IMR-90 (cell line): ENCODE data around the gene AXIN2. TPM values are rescaled to one million over a fixed set of nuclear protein-coding genes. Genes with fewer than 3 reads are reported as not detected.

Source experiments
- ATAC-seq: fragments of 200-7000 bp; cut with Tn5 transposase; 2 replicates; pipeline ENCODE4 v1.9.1; 2020; ENCODE audit warnings: low read depth, mild to moderate bottlenecking, moderate library complexity
- BruUV-seq: library from RNA; stranded (reverse); fragments of 400-500 nt; replicated peaks from 2 replicates; lab custom pipeline; 2021; lab: Mats Ljungman, UMichigan
- CTCF ChIA-PET: fragments of 300-600 bp; formaldehyde crosslinking; extraction: SDS; loops from one replicate; lab custom pipeline; 2021; ENCODE audit warnings: antibody characterized with exemption; lab: Yijun Ruan, JAX
- POLR2A ChIA-PET: fragments of 300-600 bp; sonication (Branson Sonifier 250); formaldehyde crosslinking; loops from one replicate; lab custom pipeline; 2022; ENCODE audit warnings: antibody characterized with exemption; ENCODE audit not compliant: unreplicated experiment; lab: Charles Lee
- DNase-seq: peaks from one replicate; pipeline ENCODE4 v3.0.0; 2013
- H2AFZ ChIP-seq: replicated peaks from 2 replicates; pipeline ENCODE3; 2013; ENCODE audit warnings: low read length, mild to moderate bottlenecking; ENCODE audit not compliant: poor library complexity
- H2AK5ac ChIP-seq: 2 replicates; pipeline ENCODE4 v1.6.1; 2013; ENCODE audit warnings: low read depth, low read length, inconsistent platforms
- H2AK9ac ChIP-seq: replicated peaks from 2 replicates; pipeline ENCODE3; 2013; ENCODE audit warnings: mild to moderate bottlenecking, low read depth, low read length, moderate library complexity; ENCODE audit not compliant: poor library complexity
- H2BK120ac ChIP-seq: 2 replicates; pipeline ENCODE4 v1.6.1; 2013; ENCODE audit warnings: low read depth, low read length, inconsistent platforms
- H2BK15ac ChIP-seq: 3 replicates; pipeline ENCODE4 v1.6.1; 2013; ENCODE audit warnings: low read depth, low read length, inconsistent platforms
- H2BK20ac ChIP-seq: 2 replicates; pipeline ENCODE4 v1.6.1; 2013; ENCODE audit warnings: low read depth, mild to moderate bottlenecking, inconsistent platforms, low read length, moderate library complexity
- H2BK5ac ChIP-seq: 2 replicates; pipeline ENCODE4 v1.6.1; 2013; ENCODE audit warnings: mild to moderate bottlenecking, low read depth, low read length, inconsistent platforms; ENCODE audit not compliant: poor library complexity, severe bottlenecking
- H3K14ac ChIP-seq: replicated peaks from 2 replicates; pipeline ENCODE4 v1.6.1; 2013; ENCODE audit warnings: low read depth, low read length, inconsistent platforms
- H3K18ac ChIP-seq: 2 replicates; pipeline ENCODE4 v1.6.1; 2013; ENCODE audit warnings: low read depth, low read length, control low read depth
- H3K23ac ChIP-seq: 2 replicates; pipeline ENCODE4 v1.6.1; 2013; ENCODE audit warnings: low read depth, low read length, inconsistent platforms
- H3K27ac ChIP-seq: 2 replicates; pipeline ENCODE4 v1.5.1; 2013; ENCODE audit warnings: mild to moderate bottlenecking, control low read depth, low read length; ENCODE audit not compliant: insufficient read depth
- H3K27me3 ChIP-seq: 2 replicates; pipeline ENCODE4 v1.6.1; 2013; ENCODE audit warnings: low read length; ENCODE audit not compliant: control insufficient read depth, insufficient read depth
- H3K36me3 ChIP-seq: 2 replicates; pipeline ENCODE4 v1.6.1; 2013; ENCODE audit warnings: low read length, mixed read lengths; ENCODE audit not compliant: control insufficient read depth, insufficient read depth
- H3K4ac ChIP-seq: 2 replicates; pipeline ENCODE4 v1.6.1; 2013; ENCODE audit warnings: low read depth, low read length, inconsistent platforms
- H3K4me1 ChIP-seq: 2 replicates; pipeline ENCODE4 v1.6.1; 2013; ENCODE audit warnings: low read length, mixed read lengths; ENCODE audit not compliant: control insufficient read depth, insufficient read depth
- H3K4me2 ChIP-seq: 2 replicates; pipeline ENCODE4 v1.6.1; 2013; ENCODE audit warnings: low read depth, mild to moderate bottlenecking, control low read depth, low read length, moderate library complexity
- H3K4me3 ChIP-seq: 2 replicates; pipeline ENCODE4 v1.5.1; 2013; ENCODE audit warnings: low read depth, mild to moderate bottlenecking, control low read depth, low read length, moderate library complexity; ENCODE audit not compliant: insufficient read depth
- H3K56ac ChIP-seq: 2 replicates; pipeline ENCODE4 v1.6.1; 2013; ENCODE audit warnings: low read length, inconsistent platforms; ENCODE audit not compliant: insufficient read depth; ENCODE audit errors: extremely low read depth
- H3K79me1 ChIP-seq, 2 experiments: 2 replicates each; pipeline ENCODE4 v1.6.1; 2013; ENCODE audit warnings: low read length in 2 of 2, inconsistent platforms in 1 of 2, low read depth in 1 of 2
- H3K9ac ChIP-seq: 2 replicates; pipeline ENCODE4 v1.6.1; 2013; ENCODE audit warnings: low read depth, low read length, control low read depth
- H3K9me1 ChIP-seq: 2 replicates; pipeline ENCODE4 v1.6.1; 2013; ENCODE audit warnings: low read length, inconsistent platforms; ENCODE audit not compliant: insufficient read depth
- H3K9me3 ChIP-seq: 2 replicates; pipeline ENCODE4 v1.6.1; 2013; ENCODE audit warnings: low read length; ENCODE audit not compliant: control insufficient read depth, insufficient read depth
- H4K20me1 ChIP-seq: 2 replicates; pipeline ENCODE4 v1.6.1; 2013; ENCODE audit warnings: low read length, inconsistent platforms; ENCODE audit not compliant: insufficient read depth
- H4K5ac ChIP-seq: 2 replicates; pipeline ENCODE4 v1.6.1; 2013; ENCODE audit warnings: mild to moderate bottlenecking, low read depth, low read length, control low read depth
- H4K8ac ChIP-seq, 2 experiments: 2 replicates each; pipeline ENCODE4 v1.6.1; 2013; ENCODE audit warnings: low read depth in 2 of 2, low read length in 2 of 2, control low read depth in 1 of 2, inconsistent platforms in 1 of 2
- H4K91ac ChIP-seq: 2 replicates; pipeline ENCODE4 v1.6.1; 2013; ENCODE audit warnings: low read depth, low read length, inconsistent platforms; ENCODE audit not compliant: insufficient read depth
- BHLHE40 ChIP-seq: fragments of 150-350 bp; IDR thresholded peaks from 2 replicates; pipeline ENCODE4 v1.6.1; 2016; ENCODE audit warnings: mild to moderate bottlenecking, low read depth, low read length
- CEBPB ChIP-seq: IDR thresholded peaks from 2 replicates; pipeline ENCODE4 v1.6.1; 2012; ENCODE audit warnings: low read depth, low read length, improper control_type of control experiment
- CHD1 ChIP-seq: IDR thresholded peaks from 2 replicates; pipeline ENCODE4 v1.6.1; 2012; ENCODE audit warnings: low read depth, low read length, improper control_type of control experiment
- FOS ChIP-seq: fragments of 150-350 bp; IDR thresholded peaks from 2 replicates; pipeline ENCODE4 v1.6.1; 2016; ENCODE audit warnings: low read depth, low read length
- MAFK ChIP-seq: IDR thresholded peaks from 2 replicates; pipeline ENCODE4 v1.6.1; 2012; ENCODE audit warnings: low read depth, low read length, improper control_type of control experiment
- MAZ ChIP-seq: IDR thresholded peaks from 2 replicates; pipeline ENCODE4 v1.6.1; 2012; ENCODE audit warnings: low read depth, mild to moderate bottlenecking, low read length, improper control_type of control experiment, moderate library complexity, borderline replicate concordance
- MXI1 ChIP-seq: IDR thresholded peaks from 2 replicates; pipeline ENCODE4 v1.6.1; 2012; ENCODE audit warnings: low read depth, mild to moderate bottlenecking, low read length, moderate library complexity, borderline replicate concordance
- NFE2L2 ChIP-seq: fragments of 150-350 bp; IDR thresholded peaks from 2 replicates; pipeline ENCODE4 v1.6.1; 2016; ENCODE audit warnings: low read depth, mild to moderate bottlenecking, low read length
- POLR2A ChIP-seq: IDR thresholded peaks from 2 replicates; pipeline ENCODE4 v1.6.1; 2012; ENCODE audit warnings: mild to moderate bottlenecking, low read depth, low read length
- RCOR1 ChIP-seq: IDR thresholded peaks from 2 replicates; pipeline ENCODE4 v1.6.1; 2012; ENCODE audit warnings: mild to moderate bottlenecking, low read length, improper control_type of control experiment; ENCODE audit not compliant: insufficient replicate concordance
- RFX5 ChIP-seq: IDR thresholded peaks from 2 replicates; pipeline ENCODE4 v1.8.0; 2012; ENCODE audit warnings: low read depth, mild to moderate bottlenecking, low read length, moderate library complexity
- SMC3 ChIP-seq: fragments of 150-350 bp; IDR thresholded peaks from 2 replicates; pipeline ENCODE4 v1.6.1; 2016; ENCODE audit warnings: low read depth, mild to moderate bottlenecking, antibody characterized with exemption, low read length, moderate library complexity
- WGBS, 2 experiments: methylation state at CpG; one replicate each; pipeline versions ENCODE4 v1.1.5 to v1.1.7; 2013; ENCODE audit warnings: missing lambda C conversion rate in 2 of 2; ENCODE audit not compliant: insufficient read length in 1 of 2; ENCODE audit errors: extremely low coverage in 2 of 2; 5-methylcytosine and 5-hydroxymethylcytosine counted together
- dilution Hi-C: fragments of 300-500 bp; cut with HindIII; formaldehyde crosslinking; loops from one replicate; pipeline ENCODE4 v1.14.3; 2018; ENCODE audit warnings: low sequenced_read_pairs; ENCODE audit not compliant: unreplicated experiment
- in situ Hi-C: fragments of 300-500 bp; cut with MboI; formaldehyde crosslinking; loops from 3 replicates; pipeline ENCODE4 v1.14.3; 2019; ENCODE audit warnings: low sequenced_read_pairs, inconsistent platforms, mixed read lengths
- intact Hi-C: fragments of 100-400 bp; cut with micrococcal nuclease; formaldehyde crosslinking; loops from 2 replicates; pipeline ENCODE4 v1.10.0; 2022
- polyA plus RNA-seq, 3 experiments: library from polyadenylated mRNA; depleted of rRNA; stranded (reverse); fragments of >200 nt; gene quantifications; 2 replicates each; pipeline ENCODE4 v1.2.3, GENCODE V29; 2012; ENCODE audit warnings: low replicate concordance in 1 of 3
- total RNA-seq: library from RNA; depleted of rRNA; stranded (reverse); fragments of >200 nt; gene quantifications from 2 replicates; pipeline ENCODE4 v1.2.3, GENCODE V29; 2012
- TF ChIP-seq, protein P1 (sequence below): fragments of 150-350 bp; IDR thresholded peaks from 2 replicates; pipeline ENCODE4 v1.6.1; 2016; ENCODE audit warnings: low read depth, mild to moderate bottlenecking, low read length, moderate library complexity, borderline replicate concordance
- TF ChIP-seq, protein P2 (sequence below): conservative IDR thresholded peaks from 2 replicates; pipeline ENCODE4 v1.5.1; 2012; ENCODE audit warnings: mild to moderate bottlenecking, low read depth, low read length, improper control_type of control experiment
- TF ChIP-seq, protein P3 (sequence below): fragments of 150-350 bp; IDR thresholded peaks from 2 replicates; pipeline ENCODE4 v1.6.1; 2017; ENCODE audit warnings: mild to moderate bottlenecking, antibody characterized with exemption, low read length, low read depth

AXIN2 gene
- total and polyA plus RNA-seq, 2 of the 4 experiments (the other 2 are of a cell fraction), result 0.91 to 1.8 TPM

DNA sequence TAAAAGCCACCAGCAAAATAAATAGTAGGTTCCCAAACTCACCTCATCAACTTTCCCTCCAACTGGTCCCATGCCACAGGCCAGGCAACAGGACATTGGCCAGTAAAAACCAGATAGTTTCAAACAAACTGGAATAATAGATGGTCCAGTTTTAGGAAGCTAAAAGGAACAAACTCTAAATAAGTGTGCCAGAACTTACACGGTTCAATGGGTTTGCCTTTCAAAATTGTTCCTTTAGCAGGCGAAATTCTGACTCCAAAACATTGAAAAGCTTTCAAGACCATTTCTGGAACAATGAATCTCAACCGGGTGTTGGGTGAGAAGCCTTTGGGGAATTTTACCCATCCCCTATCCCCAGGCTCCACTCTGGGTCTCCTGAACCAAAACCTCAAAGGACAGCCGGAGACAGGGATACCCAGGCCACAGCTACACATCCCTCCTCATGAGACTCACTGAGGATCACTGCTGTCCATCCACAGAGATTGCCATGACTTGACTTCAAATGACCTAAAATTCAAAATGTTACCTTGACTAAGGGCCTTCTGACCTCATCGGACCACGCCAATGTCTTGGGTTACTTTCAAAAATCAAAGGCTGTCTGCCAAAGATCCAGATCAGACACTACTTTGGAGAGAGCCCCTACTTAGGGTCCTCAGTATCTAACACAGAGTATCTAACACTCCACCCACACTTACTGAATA is 13.0 kb downstream of the AXIN2 start:
- WGBS, 2 experiments, result 100% methylated on average over 3 of the region's 6 CpGs; no CpG with 5 or more reads in 1 of the 2 experiments
- POLR2A ChIA-PET, result no interaction called here

More for the DNA sequence above, 13.0 kb downstream of the AXIN2 start:
- Histone ChIP-seq H3K9me3 (no peaks in the 10 kb centered on the region), H4K20me1 (0 out of 2 replicates have a peak, but pooled peaks cover 7% of the 10 kb centered on the region), H3K14ac (no peak overlapping the region), H3K4me3 (no peak overlapping the region), H3K27ac (no peak overlapping the region), H3K18ac (no peak overlapping the region), H4K91ac (no peak overlapping the region), H3K27me3 (no peaks in the 10 kb centered on the region), H2AK5ac (no peak overlapping the region), H4K8ac (no peak overlapping the region), H2AK9ac (no peak overlapping the region), H3K23ac (no peak overlapping the region), H3K4me1 (peaks cover 7% of the 10 kb centered on the region; the same call in 1 of the 2 replicates), H4K5ac (no peak overlapping the region), H2AFZ (no peak overlapping the region), H3K9ac (no peak overlapping the region), H3K36me3 (peaks cover 9% of the 10 kb centered on the region; the same call in 1 of the 2 replicates), H2BK5ac (no peak overlapping the region), H3K9me1 (peaks cover 6% of the 10 kb centered on the region; the same call in 1 of the 2 replicates), H3K4ac (no peak overlapping the region), H2BK20ac (no peak overlapping the region), H3K79me1 (peaks cover 0 to 3% of the 10 kb centered on the region in 2 experiments; a peak in 1 of 4 replicates), H2BK120ac (no peak overlapping the region), H3K56ac (no peak overlapping the region), H2BK15ac (no peak overlapping the region), H3K4me2 (no peak overlapping the region)
- in situ Hi-C loops (no loop called here), intact Hi-C loops (no loop called here), dilution Hi-C loops (no loop called here)
- CTCF ChIA-PET, result no interaction called here
- TF ChIP-seq, protein P1, sequence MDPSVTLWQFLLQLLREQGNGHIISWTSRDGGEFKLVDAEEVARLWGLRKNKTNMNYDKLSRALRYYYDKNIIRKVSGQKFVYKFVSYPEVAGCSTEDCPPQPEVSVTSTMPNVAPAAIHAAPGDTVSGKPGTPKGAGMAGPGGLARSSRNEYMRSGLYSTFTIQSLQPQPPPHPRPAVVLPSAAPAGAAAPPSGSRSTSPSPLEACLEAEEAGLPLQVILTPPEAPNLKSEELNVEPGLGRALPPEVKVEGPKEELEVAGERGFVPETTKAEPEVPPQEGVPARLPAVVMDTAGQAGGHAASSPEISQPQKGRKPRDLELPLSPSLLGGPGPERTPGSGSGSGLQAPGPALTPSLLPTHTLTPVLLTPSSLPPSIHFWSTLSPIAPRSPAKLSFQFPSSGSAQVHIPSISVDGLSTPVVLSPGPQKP, result no peak
- no peak for TF ChIP-seq CHD1
- no peak for TF ChIP-seq MAZ
- TF ChIP-seq, protein P2, sequence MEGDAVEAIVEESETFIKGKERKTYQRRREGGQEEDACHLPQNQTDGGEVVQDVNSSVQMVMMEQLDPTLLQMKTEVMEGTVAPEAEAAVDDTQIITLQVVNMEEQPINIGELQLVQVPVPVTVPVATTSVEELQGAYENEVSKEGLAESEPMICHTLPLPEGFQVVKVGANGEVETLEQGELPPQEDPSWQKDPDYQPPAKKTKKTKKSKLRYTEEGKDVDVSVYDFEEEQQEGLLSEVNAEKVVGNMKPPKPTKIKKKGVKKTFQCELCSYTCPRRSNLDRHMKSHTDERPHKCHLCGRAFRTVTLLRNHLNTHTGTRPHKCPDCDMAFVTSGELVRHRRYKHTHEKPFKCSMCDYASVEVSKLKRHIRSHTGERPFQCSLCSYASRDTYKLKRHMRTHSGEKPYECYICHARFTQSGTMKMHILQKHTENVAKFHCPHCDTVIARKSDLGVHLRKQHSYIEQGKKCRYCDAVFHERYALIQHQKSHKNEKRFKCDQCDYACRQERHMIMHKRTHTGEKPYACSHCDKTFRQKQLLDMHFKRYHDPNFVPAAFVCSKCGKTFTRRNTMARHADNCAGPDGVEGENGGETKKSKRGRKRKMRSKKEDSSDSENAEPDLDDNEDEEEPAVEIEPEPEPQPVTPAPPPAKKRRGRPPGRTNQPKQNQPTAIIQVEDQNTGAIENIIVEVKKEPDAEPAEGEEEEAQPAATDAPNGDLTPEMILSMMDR, result no peak
- TF ChIP-seq FOS, result no peak
- no peak for TF ChIP-seq CEBPB
- no peak for TF ChIP-seq POLR2A
- TF ChIP-seq SMC3, result no peak
- TF ChIP-seq NFE2L2, result no peak
- no peak for TF ChIP-seq MXI1
- TF ChIP-seq RFX5, result no peak
- TF ChIP-seq BHLHE40, result no peak
- no peak for TF ChIP-seq RCOR1
- TF ChIP-seq MAFK, result no peak
- TF ChIP-seq, protein P3, sequence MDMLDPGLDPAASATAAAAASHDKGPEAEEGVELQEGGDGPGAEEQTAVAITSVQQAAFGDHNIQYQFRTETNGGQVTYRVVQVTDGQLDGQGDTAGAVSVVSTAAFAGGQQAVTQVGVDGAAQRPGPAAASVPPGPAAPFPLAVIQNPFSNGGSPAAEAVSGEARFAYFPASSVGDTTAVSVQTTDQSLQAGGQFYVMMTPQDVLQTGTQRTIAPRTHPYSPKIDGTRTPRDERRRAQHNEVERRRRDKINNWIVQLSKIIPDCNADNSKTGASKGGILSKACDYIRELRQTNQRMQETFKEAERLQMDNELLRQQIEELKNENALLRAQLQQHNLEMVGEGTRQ, result no peak
- DNase-seq (no peak), ATAC-seq (no peak)
- BruUV-seq, result no TSS peak
